HepG2 (cell line): Measurements from ENCODE around the gene CYP2A6. TPM values are rescaled to one million over a fixed set of nuclear protein-coding genes. Genes with fewer than 3 reads are reported as not detected.

Experiments used
- ATAC-seq: fragments of 200-7000 bp; cut with Tn5 transposase; 3 replicates; pipeline ENCODE4 v1.9.1; 2020; ENCODE audit warnings: mild to moderate bottlenecking, moderate library complexity
- BruUV-seq: library from RNA; stranded (reverse); fragments of 400-500 nt; replicated peaks from 2 replicates; lab custom pipeline; 2021; lab: Mats Ljungman, UMichigan
- CTCF ChIA-PET: fragments of 300-600 bp; formaldehyde crosslinking; extraction: SDS; loops from one replicate; lab custom pipeline; 2021; ENCODE audit warnings: low total read pairs, inconsistent platforms, low intra/inter-chr PET ratio; lab: Yijun Ruan, JAX
- POLR2A ChIA-PET: fragments of 350-600 bp; sonication (Branson Sonifier 250); formaldehyde crosslinking; loops from one replicate; lab custom pipeline; 2020; ENCODE audit warnings: antibody characterized with exemption, inconsistent platforms; lab: Yijun Ruan, JAX
- DNase-seq: peaks from one replicate; pipeline ENCODE4 v3.0.0-alpha.2; 2015; ENCODE audit warnings: low spot score
- FAIRE-seq: peaks from 3 replicates; lab custom pipeline; 2011; peaks lifted over from hg19 to GRCh38; lab: Jason Lieb, UNC
- H2AFZ ChIP-seq: one replicate; pipeline ENCODE4 v1.6.1; 2011; ENCODE audit warnings: low read length, inconsistent platforms
- H3K27ac ChIP-seq: fragments of 300-600 bp; 3 replicates; pipeline ENCODE4 v1.8.0; 2011; ENCODE audit warnings: mixed run types, mild to moderate bottlenecking, mixed read lengths, low read length, inconsistent platforms; ENCODE audit not compliant: insufficient read depth; ENCODE audit errors: extremely low read length
- H3K27me3 ChIP-seq, 2 experiments: fragments of 200-600 bp in 1 of 2; 2 replicates in 1 of 2; 3 replicates in 1 of 2; pipeline versions ENCODE4 v1.6.0 to v1.8.0; 2011; ENCODE audit warnings: low read length in 2 of 2, mild to moderate bottlenecking in 2 of 2, moderate library complexity in 2 of 2, inconsistent platforms in 1 of 2; ENCODE audit not compliant: insufficient read depth in 2 of 2, control insufficient read depth in 1 of 2
- H3K36me3 ChIP-seq, 2 experiments: fragments of 200-600 bp in 1 of 2; replicated peaks in 1 of 2; 2 replicates in 1 of 2; 3 replicates in 1 of 2; pipeline versions ENCODE4 v1.5.1 to v1.8.0; 2011; ENCODE audit warnings: low read length in 2 of 2, inconsistent platforms in 1 of 2; ENCODE audit not compliant: insufficient read depth in 2 of 2, control insufficient read depth in 1 of 2
- H3K4me1 ChIP-seq: 2 replicates; pipeline ENCODE4 v1.5.1; 2012; ENCODE audit warnings: low read length, inconsistent platforms; ENCODE audit not compliant: insufficient read depth
- H3K4me2 ChIP-seq: 2 replicates; pipeline ENCODE4 v1.6.0; 2011; ENCODE audit warnings: low read depth, low read length, inconsistent platforms
- H3K4me3 ChIP-seq, 3 experiments: fragments of 200-600 bp in 1 of 3; sonication (generic), shearing (Covaris generic) in 1 of 3; replicated peaks in 1 of 3; 2 replicates each; pipeline ENCODE4 v1.5.1; 2011 to 2016; ENCODE audit warnings: low read length in 3 of 3, inconsistent platforms in 2 of 3, low read depth in 2 of 3, mild to moderate bottlenecking in 2 of 3, control low read depth in 1 of 3, mixed read lengths in 1 of 3; ENCODE audit not compliant: insufficient read depth in 1 of 3
- H3K79me2 ChIP-seq: one replicate; pipeline ENCODE4 v1.6.1; 2011; ENCODE audit warnings: low read length, inconsistent platforms; ENCODE audit not compliant: insufficient read depth
- H3K9ac ChIP-seq: 2 replicates; pipeline ENCODE4 v1.6.0; 2011; ENCODE audit warnings: mild to moderate bottlenecking, low read depth, low read length, inconsistent platforms; ENCODE audit not compliant: insufficient read depth
- H3K9me3 ChIP-seq: 2 replicates; pipeline ENCODE4 v1.5.1; 2012; ENCODE audit warnings: mild to moderate bottlenecking, low read length
- H4K20me1 ChIP-seq: 2 replicates; pipeline ENCODE4 v1.6.0; 2011; ENCODE audit warnings: inconsistent platforms, mild to moderate bottlenecking, low read length, moderate library complexity; ENCODE audit not compliant: insufficient read depth
- ADNP ChIP-seq: sonication (generic); formaldehyde crosslinking; IDR thresholded peaks from 2 replicates; pipeline ENCODE4 v1.4.0; 2020; ENCODE audit warnings: missing genetic modification reagents
- BORCS8-MEF2B ChIP-seq: sonication (generic); formaldehyde crosslinking; IDR thresholded peaks from 2 replicates; pipeline ENCODE4 v1.8.0; 2022; ENCODE audit warnings: mild to moderate bottlenecking, missing genetic modification reagents
- DMAP1 ChIP-seq: IDR thresholded peaks from 2 replicates; pipeline ENCODE4 v1.6.1; 2016
- HIVEP1 ChIP-seq: sonication (generic); formaldehyde crosslinking; IDR thresholded peaks from 2 replicates; pipeline ENCODE4 v1.4.0; 2020; ENCODE audit warnings: mild to moderate bottlenecking, missing genetic modification reagents
- LCORL ChIP-seq, 2 experiments: fragments of 450-650 bp in 1 of 2; sonication (generic) in 1 of 2; formaldehyde crosslinking in 1 of 2; IDR thresholded peaks; 2 replicates each; pipeline versions ENCODE4 v1.5.0 to v1.6.1; 2017 to 2020; ENCODE audit warnings: antibody characterized with exemption in 1 of 2, missing genetic modification reagents in 1 of 2
- MTF2 ChIP-seq: sonication (generic); formaldehyde crosslinking; IDR thresholded peaks from 2 replicates; pipeline ENCODE4 v1.5.0; 2020; ENCODE audit warnings: missing genetic modification reagents, borderline replicate concordance
- NFE2 ChIP-seq: sonication (generic); formaldehyde crosslinking; IDR thresholded peaks from 2 replicates; pipeline ENCODE4 v1.4.0; 2020; ENCODE audit warnings: missing genetic modification reagents
- SIX4 ChIP-seq: sonication (generic); formaldehyde crosslinking; IDR thresholded peaks from 2 replicates; pipeline ENCODE4 v1.4.0; 2020; ENCODE audit warnings: missing genetic modification reagents
- ZNF121 ChIP-seq: sonication (generic); formaldehyde crosslinking; IDR thresholded peaks from 2 replicates; pipeline ENCODE4 v1.5.0; 2020; ENCODE audit warnings: mild to moderate bottlenecking, missing genetic modification reagents
- ZNF33B ChIP-seq: sonication (generic); formaldehyde crosslinking; IDR thresholded peaks from 2 replicates; pipeline ENCODE4 v1.5.1; 2020; ENCODE audit warnings: mild to moderate bottlenecking, missing genetic modification reagents
- ZNF431 ChIP-seq: sonication (generic); formaldehyde crosslinking; IDR thresholded peaks from 2 replicates; pipeline ENCODE4 v1.9.0; 2022; ENCODE audit warnings: missing genetic modification reagents, low read depth, mild to moderate bottlenecking, borderline replicate concordance
- WGBS: methylation state at CpG from one replicate; pipeline ENCODE4 v1.1.6; 2017; ENCODE audit warnings: low lambda C conversion rate; 5-methylcytosine and 5-hydroxymethylcytosine counted together
- in situ Hi-C: cut with HindIII; loops from 2 replicates; pipeline ENCODE4 v1.10.0; 2017; ENCODE audit warnings: low pct_unique_long_range_greater_than_20kb; ENCODE audit not compliant: extremely low pct_ligation_motif_present
- intact Hi-C: fragments of 100-400 bp; cut with micrococcal nuclease; formaldehyde crosslinking; loops from one replicate; pipeline ENCODE4 v1.10.0; 2022; ENCODE audit not compliant: unreplicated experiment
- polyA plus RNA-seq, 8 experiments: library from polyadenylated mRNA; depleted of rRNA in 3 of 8; stranded (reverse) in 7 of 8; unstranded in 1 of 8; fragments of >200 nt; fragmentation: Illumina TruSeq in 4 of 8; extraction: Trizol in 4 of 8; gene quantifications; 2 replicates each; pipeline versions ENCODE4 v1.2.1 to v1.2.3, GENCODE V29; 2011 to 2016; ENCODE audit warnings: low read depth in 4 of 8, missing spikeins in 1 of 8, mixed read lengths in 1 of 8; ENCODE audit not compliant: insufficient read depth in 1 of 8
- total RNA-seq, 5 experiments: library from RNA; depleted of rRNA; stranded (reverse); fragments of >200 nt; fragmentation: Illumina TruSeq; extraction: Trizol; gene quantifications; 2 replicates each; pipeline ENCODE4 v1.2.3, GENCODE V29; 2016; ENCODE audit warnings: low read depth in 1 of 5
- TF ChIP-seq, protein P1 (sequence below), 2 experiments: sonication (generic) in 1 of 2; formaldehyde crosslinking in 1 of 2; IDR thresholded peaks; 2 replicates each; pipeline versions ENCODE4 v1.5.1 to v1.6.1; 2011 to 2020; ENCODE audit warnings: borderline replicate concordance in 1 of 2, low read depth in 1 of 2, low read length in 1 of 2, mild to moderate bottlenecking in 1 of 2, missing genetic modification reagents in 1 of 2, moderate library complexity in 1 of 2

Gene CYP2A6
- total and polyA plus RNA-seq, 2 of the 13 experiments (the other 11 are each of a cell fraction or from before 2014, with no cell fraction given): not detected

DNA sequence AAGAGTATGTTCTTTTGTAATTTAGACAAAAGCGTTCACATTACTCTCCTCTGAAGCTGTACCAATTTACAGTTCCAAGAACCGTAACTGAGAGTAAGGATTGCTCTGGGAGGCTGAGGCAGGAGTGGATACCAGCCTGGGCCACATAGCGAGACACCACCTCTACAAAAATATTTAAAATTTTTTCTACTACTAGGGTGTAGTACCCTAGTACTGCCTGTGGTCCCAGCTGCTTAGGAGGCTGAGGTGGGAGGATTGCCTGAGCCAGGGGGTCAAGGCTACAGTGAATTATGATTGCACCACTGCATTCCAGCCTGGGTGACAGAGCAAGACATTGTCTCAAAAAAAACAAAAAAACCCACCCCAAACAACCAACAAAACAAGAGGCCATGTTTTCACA, 12.1 kb upstream of the CYP2A6 start:
- no peaks in the 10 kb centered on the region for H3K36me3 ChIP-seq

DNA sequence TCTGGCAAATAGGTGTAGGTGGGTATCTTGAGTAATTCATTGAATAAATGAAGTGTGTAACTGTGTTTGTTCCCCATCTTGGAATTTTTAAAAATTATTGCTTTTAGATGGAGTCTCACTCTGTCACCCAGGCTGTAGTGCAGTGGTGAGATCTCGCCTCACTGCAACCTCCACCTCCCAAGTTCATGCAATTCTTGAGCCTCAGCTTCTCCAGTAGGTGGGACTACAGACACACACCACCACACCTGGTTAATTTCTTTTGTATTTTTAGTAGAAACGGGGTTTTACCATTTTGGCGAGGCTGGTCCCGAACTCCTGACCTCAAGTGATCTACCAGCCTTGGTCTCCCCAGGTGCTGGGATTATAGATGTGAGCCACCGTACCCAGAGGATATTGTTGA, 7.9 kb upstream of the CYP2A6 start:
- no peaks in the 10 kb centered on the region for H4K20me1 ChIP-seq
- no peaks in the 10 kb centered on the region for H3K36me3 ChIP-seq
- DNase-seq: no peak
- ChIA-PET CTCF (no interaction called here), POLR2A (no interaction called here)
- no peak overlapping the region for H3K9ac ChIP-seq
- no peak for FAIRE-seq
- intact Hi-C loops: no loop called here
- no peak for ATAC-seq
- TF ChIP-seq ZNF431: no peak
- no peak for TF ChIP-seq ZNF121 (CRISPR knock-in tag)
- TF ChIP-seq LCORL (IDR thresholded peaks at IDR 0.05): no peak
- TF ChIP-seq LCORL (CRISPR knock-in tag; IDR thresholded peaks at IDR 0.05): no peak
- H3K4me2 ChIP-seq: no peak overlapping the region
- in situ Hi-C loops: no loop called here
- 18% methylated on average over 4 of the region's 5 CpGs for WGBS
- no peaks in the 10 kb centered on the region for H3K9me3 ChIP-seq
- H3K4me1 ChIP-seq: no peaks in the 10 kb centered on the region
- no peak overlapping the region for H3K27ac ChIP-seq
- no peak overlapping the region for H2AFZ ChIP-seq
- H3K79me2 ChIP-seq: no peaks in the 10 kb centered on the region
- H3K27me3 ChIP-seq: no peaks in the 10 kb centered on the region
- no TSS peak for BruUV-seq
- H3K4me3 ChIP-seq: no peak overlapping the region

More for the DNA sequence above, 12.1 kb upstream of the CYP2A6 start:
- Histone ChIP-seq H3K9ac (no peak overlapping the region), H3K27me3 (no peaks in the 10 kb centered on the region), H3K4me1 (no peaks in the 10 kb centered on the region), H3K4me3 (no peak overlapping the region), H3K4me2 (no peak overlapping the region), H3K9me3 (no peaks in the 10 kb centered on the region), H4K20me1 (no peaks in the 10 kb centered on the region), H3K79me2 (no peaks in the 10 kb centered on the region), H3K27ac (no peak overlapping the region), H2AFZ (no peak overlapping the region)
- ATAC-seq (no peak), FAIRE-seq (no peak), DNase-seq (peak; percentile 4)
- in situ Hi-C loops: no loop called here
- POLR2A ChIA-PET: no interaction called here
- CTCF ChIA-PET: no interaction called here
- intact Hi-C loops: no loop called here
- 62% methylated on average over 3 of the region's 3 CpGs for WGBS
- BruUV-seq: no TSS peak
- TF ChIP-seq MTF2 (CRISPR knock-in tag) (no peak), DMAP1 (CRISPR knock-in tag) (no peak), SIX4 (CRISPR knock-in tag) (no peak), BORCS8-MEF2B (no peak), ADNP (no peak), ZNF33B (CRISPR knock-in tag) (no peak), NFE2 (CRISPR knock-in tag) (no peak), HIVEP1 (CRISPR knock-in tag) (no peak)
- TF ChIP-seq, protein P1, sequence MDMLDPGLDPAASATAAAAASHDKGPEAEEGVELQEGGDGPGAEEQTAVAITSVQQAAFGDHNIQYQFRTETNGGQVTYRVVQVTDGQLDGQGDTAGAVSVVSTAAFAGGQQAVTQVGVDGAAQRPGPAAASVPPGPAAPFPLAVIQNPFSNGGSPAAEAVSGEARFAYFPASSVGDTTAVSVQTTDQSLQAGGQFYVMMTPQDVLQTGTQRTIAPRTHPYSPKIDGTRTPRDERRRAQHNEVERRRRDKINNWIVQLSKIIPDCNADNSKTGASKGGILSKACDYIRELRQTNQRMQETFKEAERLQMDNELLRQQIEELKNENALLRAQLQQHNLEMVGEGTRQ (IDR thresholded peaks at IDR 0.05; ENCODE audit: low read depth, low read length): no peak
- TF ChIP-seq, protein P1 (CRISPR knock-in tag; IDR thresholded peaks at IDR 0.05; ENCODE audit: borderline replicate concordance): no peak
